Measurements from ENCODE around the gene ERC2. TPM values are rescaled to one million over a fixed set of nuclear protein-coding genes. Genes with fewer than 3 reads are reported as not detected.
"Not testable (repeated sequence)": the region's sequence is repeated elsewhere in the genome, so short reads cannot be mapped to it uniquely, and the experiment has no call there.

The ERC2 gene
- total RNA-seq, 6 donors from 2014 or later: 0.67 to 14.7 (median 1.3) TPM

- TF ChIP-seq CTCF (IDR thresholded peaks at IDR 0.05) (no peak), POLR2A (IDR thresholded peaks at IDR 0.05) (no peak), EP300 (IDR thresholded peaks at IDR 0.05) (no peak), POLR2AphosphoS5 (IDR thresholded peaks at IDR 0.05) (no peak)
- Histone ChIP-seq H3K9me3 (no peaks in the 10 kb centered on the region), H3K4me3 (no peak overlapping the region), H3K27me3 (no peaks in the 10 kb centered on the region), H3K4me1 (no peaks in the 10 kb centered on the region), H3K36me3 (no peaks in the 10 kb centered on the region), H3K27ac (no peak overlapping the region)
- DNase-seq (no peak), ATAC-seq (ENCODE audit: low FRiP score in 2 of 2) (no peak)
- WGBS, 2 donors: 89% methylated on average over 4 of the region's 4 CpGs
Observed at GRCh38 chr3:56268616-56269383, 199.5 kb downstream of the ERC2 start.

GRCh38 chr3:56261852-56262251 lies 206.4 kb downstream of the ERC2 start:
- H3K4me1 ChIP-seq; ATAC-seq (ENCODE audit: low FRiP score in 2 of 2); H3K9me3 ChIP-seq; H3K27me3 ChIP-seq; H3K27ac ChIP-seq; H3K4me3 ChIP-seq; DNase-seq; H3K36me3 ChIP-seq: not testable (repeated sequence)
- WGBS, 2 donors: 44 to 65% methylated on average over 2 of the region's 2 CpGs

GRCh38 chr3:56260262-56260661 lies 208.0 kb downstream of the ERC2 start:
- no peak for TF ChIP-seq CTCF (IDR thresholded peaks at IDR 0.05)
- TF ChIP-seq POLR2A (IDR thresholded peaks at IDR 0.05): no peak
- TF ChIP-seq POLR2AphosphoS5 (IDR thresholded peaks at IDR 0.05): no peak
- no peak for TF ChIP-seq EP300 (IDR thresholded peaks at IDR 0.05)
- 94 to 98% methylated on average over 5 of the region's 5 CpGs for WGBS, 2 donors
- H3K4me3 ChIP-seq: no peak overlapping the region
- H3K9me3 ChIP-seq: no peaks in the 10 kb centered on the region
- no peaks in the 10 kb centered on the region for H3K27me3 ChIP-seq
- no peaks in the 10 kb centered on the region for H3K36me3 ChIP-seq
- no peak for DNase-seq
- ATAC-seq (ENCODE audit: low FRiP score in 2 of 2): no peak
- H3K27ac ChIP-seq: no peak overlapping the region
- no peaks in the 10 kb centered on the region for H3K4me1 ChIP-seq

- Histone ChIP-seq H3K4me1 (no peaks in the 10 kb centered on the region), H3K27me3 (no peaks in the 10 kb centered on the region), H3K27ac (no peak overlapping the region), H3K36me3 (no peaks in the 10 kb centered on the region), H3K9me3 (no peaks in the 10 kb centered on the region), H3K4me3 (no peak overlapping the region)
- 78 to 87% methylated on average over 2 of the region's 2 CpGs for WGBS, 2 donors
- DNase-seq (no peak), ATAC-seq (ENCODE audit: low FRiP score in 2 of 2) (no peak)
- TF ChIP-seq POLR2A (IDR thresholded peaks at IDR 0.05) (no peak), POLR2AphosphoS5 (IDR thresholded peaks at IDR 0.05) (no peak)
Observed at GRCh38 chr3:56257826-56258225, 210.4 kb downstream of the ERC2 start.

GRCh38 chr3:56254835-56255234 lies 213.4 kb downstream of the ERC2 start:
- no peaks in the 10 kb centered on the region for H3K27me3 ChIP-seq
- no peaks in the 10 kb centered on the region for H3K36me3 ChIP-seq
- WGBS, 2 donors: 78 to 85% methylated on average over 3 of the region's 3 CpGs
- no peak overlapping the region for H3K4me3 ChIP-seq
- no peak overlapping the region for H3K27ac ChIP-seq
- no peaks in the 10 kb centered on the region for H3K9me3 ChIP-seq
- DNase-seq (no peak), ATAC-seq (ENCODE audit: low FRiP score in 2 of 2) (no peak)
- peak in 3 of 6 experiments; percentile 27 to 31 (median 28) for TF ChIP-seq CTCF (IDR thresholded peaks at IDR 0.05)
- TF ChIP-seq POLR2A (IDR thresholded peaks at IDR 0.05): no peak
- H3K4me1 ChIP-seq: no peaks in the 10 kb centered on the region

All from upper lobe of left lung (tissue), 6 donors.